Keratinocyte (primary cell): ENCODE data around the gene FURIN. TPM values are rescaled to one million over a fixed set of nuclear protein-coding genes. Genes with fewer than 3 reads are reported as not detected.

Experiments used
- DNase-seq: peaks from one replicate; pipeline ENCODE4 v3.0.0-alpha.2; 2011; ENCODE audit warnings: low read depth, missing footprints, low spot score
- FAIRE-seq: peaks from 2 replicates; lab custom pipeline; 2011; peaks lifted over from hg19 to GRCh38; lab: Jason Lieb, UNC
- H2AFZ ChIP-seq: 2 replicates; pipeline ENCODE4 v1.6.0; 2012; ENCODE audit warnings: low read length, control low read depth, inconsistent platforms; ENCODE audit not compliant: control insufficient read depth
- H3K27ac ChIP-seq: 2 replicates; pipeline ENCODE4 v1.5.1; 2011; ENCODE audit warnings: low read length; ENCODE audit not compliant: control insufficient read depth, insufficient read depth
- H3K27me3 ChIP-seq: 3 replicates; pipeline ENCODE4 v1.6.0; 2011; ENCODE audit warnings: low read length; ENCODE audit not compliant: control insufficient read depth, insufficient read depth; ENCODE audit errors: extremely low read depth
- H3K36me3 ChIP-seq, 2 experiments: 2 replicates in 1 of 2; 3 replicates in 1 of 2; pipeline ENCODE4 v1.5.1; 2011; ENCODE audit warnings: low read length in 2 of 2, mild to moderate bottlenecking in 1 of 2; ENCODE audit not compliant: control insufficient read depth in 2 of 2, insufficient read depth in 2 of 2; ENCODE audit errors: extremely low read depth in 1 of 2
- H3K4me1 ChIP-seq: 3 replicates; pipeline ENCODE4 v1.5.1; 2011; ENCODE audit warnings: low read length; ENCODE audit not compliant: control insufficient read depth, insufficient read depth; ENCODE audit errors: extremely low read depth
- H3K4me2 ChIP-seq: 3 replicates; pipeline ENCODE4 v1.6.0; 2011; ENCODE audit warnings: low read depth, low read length; ENCODE audit not compliant: control insufficient read depth, insufficient read depth; ENCODE audit errors: extremely low read depth
- H3K4me3 ChIP-seq, 3 experiments: fragments of 200-600 bp in 1 of 3; sonication (generic) in 1 of 3; 2 replicates in 2 of 3; 3 replicates in 1 of 3; pipeline ENCODE4 v1.5.1; 2011 to 2016; ENCODE audit warnings: low read length in 3 of 3, mild to moderate bottlenecking in 3 of 3, control low read depth in 2 of 3, inconsistent platforms in 1 of 3, low read depth in 1 of 3, mixed read lengths in 1 of 3, mixed run types in 1 of 3, moderate library complexity in 1 of 3; ENCODE audit not compliant: control insufficient read depth in 2 of 3, insufficient read depth in 2 of 3; ENCODE audit errors: extremely low read depth in 1 of 3
- H3K79me2 ChIP-seq: 2 replicates; pipeline ENCODE4 v1.6.0; 2012; ENCODE audit warnings: low read length; ENCODE audit not compliant: control insufficient read depth, insufficient read depth
- H3K9ac ChIP-seq: 3 replicates; pipeline ENCODE4 v1.6.0; 2011; ENCODE audit warnings: low read length; ENCODE audit not compliant: control insufficient read depth, insufficient read depth; ENCODE audit errors: extremely low read depth
- H3K9me1 ChIP-seq: 3 replicates; pipeline ENCODE4 v1.6.0; 2011; ENCODE audit warnings: low read length; ENCODE audit not compliant: control insufficient read depth, insufficient read depth; ENCODE audit errors: extremely low read depth
- H3K9me3 ChIP-seq: 2 replicates; pipeline ENCODE4 v1.5.1; 2012; ENCODE audit warnings: low read depth, low read length; ENCODE audit not compliant: control insufficient read depth
- H4K20me1 ChIP-seq: 3 replicates; pipeline ENCODE4 v1.6.0; 2011; ENCODE audit warnings: low read length; ENCODE audit not compliant: control insufficient read depth, insufficient read depth; ENCODE audit errors: extremely low read depth
- EZH2 ChIP-seq: IDR thresholded peaks from one replicate; pipeline ENCODE4 v1.6.1; 2012; ENCODE audit warnings: inconsistent platforms, mild to moderate bottlenecking, low read length, moderate library complexity
- dilution Hi-C: fragments of 300-500 bp; cut with MboI; formaldehyde crosslinking; loops from one replicate; pipeline ENCODE4 v1.7.0; 2020; ENCODE audit warnings: low sequenced_read_pairs; ENCODE audit not compliant: extremely low pct_ligation_motif_present
- polyA plus RNA-seq, 5 experiments: library from polyadenylated mRNA; depleted of rRNA in 3 of 5; stranded (reverse) in 3 of 5; stranded (forward) in 1 of 5; unstranded in 1 of 5; fragments of >200 nt; gene quantifications; 1 replicate in 1 of 5; 2 replicates in 3 of 5; 3 replicates in 1 of 5; pipeline versions ENCODE4 v1.2.1 to v1.2.3, GENCODE V29; 2011 to 2012; ENCODE audit warnings: missing spikeins in 2 of 5, low read depth in 1 of 5, low replicate concordance in 1 of 5
- TF ChIP-seq, protein P1 (sequence below), 3 experiments: IDR thresholded peaks in 1 of 3; conservative IDR thresholded peaks in 1 of 3; optimal IDR thresholded peaks in 1 of 3; 2 replicates in 2 of 3; 3 replicates in 1 of 3; pipeline versions ENCODE3 to v1.5.1; 2011; ENCODE audit warnings: low read length in 3 of 3, mild to moderate bottlenecking in 3 of 3, moderate library complexity in 2 of 3, control low read depth in 1 of 3, inconsistent platforms in 1 of 3; ENCODE audit not compliant: insufficient read depth in 2 of 3; ENCODE audit errors: extremely low read depth in 1 of 3

FURIN gene
- polyA plus RNA-seq, 1 donor (not counting 4 experiments of a cell fraction or from before 2014, with no cell fraction given): 22.8 TPM

DNA sequence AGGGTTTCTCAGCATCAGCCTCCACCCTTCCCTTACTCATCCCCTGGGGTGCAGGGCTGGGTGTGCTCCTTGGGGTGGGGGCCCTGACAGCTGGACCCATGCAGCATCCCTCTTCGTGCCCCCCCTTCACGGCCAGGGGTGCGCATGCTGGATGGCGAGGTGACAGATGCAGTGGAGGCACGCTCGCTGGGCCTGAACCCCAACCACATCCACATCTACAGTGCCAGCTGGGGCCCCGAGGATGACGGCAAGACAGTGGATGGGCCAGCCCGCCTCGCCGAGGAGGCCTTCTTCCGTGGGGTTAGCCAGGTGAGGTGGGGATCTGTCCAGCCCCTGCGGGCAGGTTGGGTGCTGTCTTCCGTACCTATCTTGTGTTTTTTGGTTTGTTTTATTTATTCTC lies 9.6 kb downstream of the FURIN start:
- no peak overlapping the region for H3K9ac ChIP-seq
- peaks cover 14% of the 10 kb centered on the region for H3K4me1 ChIP-seq
- peaks cover 15 to 40% of the 10 kb centered on the region in 2 experiments for H3K36me3 ChIP-seq
- H3K4me2 ChIP-seq: no peak overlapping the region
- DNase-seq (no peak), FAIRE-seq (no peak)
- no peaks in the 10 kb centered on the region for H4K20me1 ChIP-seq
- H2AFZ ChIP-seq: no peak overlapping the region
- no peaks in the 10 kb centered on the region for H3K9me1 ChIP-seq
- no peak overlapping the region for H3K27ac ChIP-seq
- H3K27me3 ChIP-seq: no peaks in the 10 kb centered on the region
- H3K4me3 ChIP-seq: no peak overlapping the region
- dilution Hi-C loops: no loop called here
- H3K79me2 ChIP-seq: peaks cover 30% of the 10 kb centered on the region
- H3K9me3 ChIP-seq: no peaks in the 10 kb centered on the region
- TF ChIP-seq, protein P1, sequence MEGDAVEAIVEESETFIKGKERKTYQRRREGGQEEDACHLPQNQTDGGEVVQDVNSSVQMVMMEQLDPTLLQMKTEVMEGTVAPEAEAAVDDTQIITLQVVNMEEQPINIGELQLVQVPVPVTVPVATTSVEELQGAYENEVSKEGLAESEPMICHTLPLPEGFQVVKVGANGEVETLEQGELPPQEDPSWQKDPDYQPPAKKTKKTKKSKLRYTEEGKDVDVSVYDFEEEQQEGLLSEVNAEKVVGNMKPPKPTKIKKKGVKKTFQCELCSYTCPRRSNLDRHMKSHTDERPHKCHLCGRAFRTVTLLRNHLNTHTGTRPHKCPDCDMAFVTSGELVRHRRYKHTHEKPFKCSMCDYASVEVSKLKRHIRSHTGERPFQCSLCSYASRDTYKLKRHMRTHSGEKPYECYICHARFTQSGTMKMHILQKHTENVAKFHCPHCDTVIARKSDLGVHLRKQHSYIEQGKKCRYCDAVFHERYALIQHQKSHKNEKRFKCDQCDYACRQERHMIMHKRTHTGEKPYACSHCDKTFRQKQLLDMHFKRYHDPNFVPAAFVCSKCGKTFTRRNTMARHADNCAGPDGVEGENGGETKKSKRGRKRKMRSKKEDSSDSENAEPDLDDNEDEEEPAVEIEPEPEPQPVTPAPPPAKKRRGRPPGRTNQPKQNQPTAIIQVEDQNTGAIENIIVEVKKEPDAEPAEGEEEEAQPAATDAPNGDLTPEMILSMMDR (optimal IDR thresholded peaks at IDR 0.05 in 1 of 3, IDR thresholded peaks at IDR 0.05 in 1 of 3, conservative IDR thresholded peaks at IDR 0.05 in 1 of 3; ENCODE audit: extremely low read depth in 1 of 3, insufficient read depth in 2 of 3, low read length in 3 of 3): no peak
- no peak for TF ChIP-seq EZH2

DNA sequence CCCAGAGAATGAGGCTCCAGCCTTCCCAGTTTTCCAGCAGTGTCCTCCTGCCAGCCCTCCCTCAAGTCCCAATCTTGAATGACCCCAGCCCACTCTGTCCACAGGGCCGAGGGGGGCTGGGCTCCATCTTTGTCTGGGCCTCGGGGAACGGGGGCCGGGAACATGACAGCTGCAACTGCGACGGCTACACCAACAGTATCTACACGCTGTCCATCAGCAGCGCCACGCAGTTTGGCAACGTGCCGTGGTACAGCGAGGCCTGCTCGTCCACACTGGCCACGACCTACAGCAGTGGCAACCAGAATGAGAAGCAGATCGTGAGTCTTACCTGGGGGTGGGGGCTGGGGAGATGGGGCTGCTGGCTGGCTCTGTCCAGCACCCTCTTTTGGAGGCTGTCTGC lies 10.3 kb downstream of the FURIN start:
- Histone ChIP-seq H2AFZ (no peak overlapping the region), H4K20me1 (no peaks in the 10 kb centered on the region), H3K9me3 (no peaks in the 10 kb centered on the region), H3K9me1 (no peaks in the 10 kb centered on the region), H3K4me2 (no peak overlapping the region), H3K4me3 (no peak overlapping the region), H3K79me2 (peaks cover 23% of the 10 kb centered on the region), H3K27ac (no peak overlapping the region), H3K27me3 (no peaks in the 10 kb centered on the region), H3K4me1 (peaks cover 8% of the 10 kb centered on the region), H3K36me3 (peaks cover 11 to 40% of the 10 kb centered on the region in 2 experiments), H3K9ac (no peak overlapping the region)
- DNase-seq (no peak), FAIRE-seq (no peak)
- TF ChIP-seq EZH2: no peak
- dilution Hi-C loops: no loop called here

DNA sequence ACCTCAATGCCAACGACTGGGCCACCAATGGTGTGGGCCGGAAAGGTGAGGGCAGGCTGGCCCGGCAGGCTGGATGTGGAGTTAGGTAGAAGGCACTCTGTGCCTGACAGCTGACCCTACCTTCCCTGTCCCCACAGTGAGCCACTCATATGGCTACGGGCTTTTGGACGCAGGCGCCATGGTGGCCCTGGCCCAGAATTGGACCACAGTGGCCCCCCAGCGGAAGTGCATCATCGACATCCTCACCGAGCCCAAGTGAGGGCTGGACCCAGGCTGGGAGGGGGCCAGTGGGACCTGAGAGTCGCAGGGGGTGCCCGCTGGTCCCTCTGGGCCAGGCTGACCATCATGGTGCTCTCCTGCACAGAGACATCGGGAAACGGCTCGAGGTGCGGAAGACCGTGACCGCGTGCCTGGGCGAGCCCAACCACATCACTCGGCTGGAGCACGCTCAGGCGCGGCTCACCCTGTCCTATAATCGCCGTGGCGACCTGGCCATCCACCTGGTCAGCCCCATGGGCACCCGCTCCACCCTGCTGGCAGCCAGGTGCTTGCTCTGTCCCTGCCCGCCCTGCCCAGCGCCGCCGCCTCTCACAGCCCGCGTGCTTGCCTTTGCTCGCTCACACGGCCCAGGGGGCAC lies 11.5 kb downstream of the FURIN start:
- no peak for FAIRE-seq
- dilution Hi-C loops: no loop called here
- peaks cover 11 to 40% of the 10 kb centered on the region in 2 experiments for H3K36me3 ChIP-seq

More for the DNA sequence above, 11.5 kb downstream of the FURIN start:
- no peak overlapping the region for H3K4me3 ChIP-seq
- TF ChIP-seq, protein P1 (optimal IDR thresholded peaks at IDR 0.05 in 1 of 3, IDR thresholded peaks at IDR 0.05 in 1 of 3, conservative IDR thresholded peaks at IDR 0.05 in 1 of 3; ENCODE audit: extremely low read depth in 1 of 3, insufficient read depth in 2 of 3, low read length in 3 of 3): no peak
- no peak for TF ChIP-seq EZH2
- H3K9me3 ChIP-seq: no peaks in the 10 kb centered on the region
- peaks cover 11% of the 10 kb centered on the region for H3K79me2 ChIP-seq
- no peak overlapping the region for H3K27ac ChIP-seq
- no peaks in the 10 kb centered on the region for H4K20me1 ChIP-seq
- no peaks in the 10 kb centered on the region for H3K4me1 ChIP-seq
- H3K27me3 ChIP-seq: no peaks in the 10 kb centered on the region
- DNase-seq: no peak
- H3K9me1 ChIP-seq: no peaks in the 10 kb centered on the region
- no peak overlapping the region for H2AFZ ChIP-seq
- H3K9ac ChIP-seq: no peak overlapping the region
- no peak overlapping the region for H3K4me2 ChIP-seq
